Measurements from ENCODE around the gene LRRK1.

Gene LRRK1

DNA sequence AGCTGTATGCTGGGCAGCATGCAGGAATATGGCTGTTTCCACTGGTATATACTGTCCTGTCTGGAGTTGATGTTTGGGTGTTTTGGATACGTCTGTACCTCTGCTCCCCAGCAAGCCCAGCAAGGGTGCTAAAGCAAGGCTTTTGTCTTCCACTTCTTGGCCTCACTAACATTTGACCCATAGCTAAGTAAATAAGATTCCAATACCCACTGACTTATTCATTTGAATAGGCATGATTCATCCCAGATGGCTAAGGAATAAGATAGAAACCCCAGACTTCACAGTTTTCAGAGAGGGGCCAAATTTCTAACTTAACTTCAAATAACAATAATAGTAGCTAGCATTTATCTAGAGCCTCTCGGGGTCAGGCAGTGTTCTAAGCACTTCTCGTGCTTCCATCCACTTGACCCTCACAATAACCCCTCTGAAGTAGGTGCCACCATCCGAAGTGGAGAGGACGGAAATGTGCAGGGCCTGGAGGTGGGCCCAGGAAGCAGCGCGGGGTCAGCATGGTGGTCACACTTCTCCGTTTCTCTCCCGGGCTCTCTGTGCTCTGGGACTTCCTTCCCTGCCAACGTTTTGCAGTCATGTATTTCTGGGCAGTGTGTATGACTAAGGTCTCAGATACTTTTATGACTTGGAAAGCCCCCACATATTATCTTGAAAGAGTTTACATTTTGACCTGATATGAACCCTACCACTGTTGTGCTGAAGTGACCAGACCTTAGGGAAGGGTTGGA lies 39.3 kb downstream of the LRRK1 start:
- H3K36me3 ChIP-seq (ENCODE audit: control insufficient read depth, insufficient read depth, low read length) = peaks cover 5% of the 10 kb centered on the region
- H3K4me3 ChIP-seq (replicated peaks; ENCODE audit: low read depth, low read length) = no peak overlapping the region
- TF ChIP-seq CTCF (IDR thresholded peaks at IDR 0.05; ENCODE audit: insufficient read depth, low read length, poor library complexity, severe bottlenecking) = no peak
- H3K27me3 ChIP-seq (replicated peaks; ENCODE audit: control insufficient read depth, insufficient read depth, low read length) = no peaks in the 10 kb centered on the region
- DNase-seq (ENCODE audit: extremely low read depth, insufficient read length) = no peak

- TF ChIP-seq CTCF (IDR thresholded peaks at IDR 0.05; ENCODE audit: insufficient read depth, low read length, poor library complexity, severe bottlenecking) = no peak
- H3K36me3 ChIP-seq (ENCODE audit: control insufficient read depth, insufficient read depth, low read length) = peaks cover 5% of the 10 kb centered on the region
- H3K27me3 ChIP-seq (replicated peaks; ENCODE audit: control insufficient read depth, insufficient read depth, low read length) = no peaks in the 10 kb centered on the region
- DNase-seq (ENCODE audit: extremely low read depth, insufficient read length) = no peak
- H3K4me3 ChIP-seq (replicated peaks; ENCODE audit: low read depth, low read length) = no peak overlapping the region
Measured at GRCh38 chr15:100959066-100960050, 40.2 kb downstream of the LRRK1 start.

DNA sequence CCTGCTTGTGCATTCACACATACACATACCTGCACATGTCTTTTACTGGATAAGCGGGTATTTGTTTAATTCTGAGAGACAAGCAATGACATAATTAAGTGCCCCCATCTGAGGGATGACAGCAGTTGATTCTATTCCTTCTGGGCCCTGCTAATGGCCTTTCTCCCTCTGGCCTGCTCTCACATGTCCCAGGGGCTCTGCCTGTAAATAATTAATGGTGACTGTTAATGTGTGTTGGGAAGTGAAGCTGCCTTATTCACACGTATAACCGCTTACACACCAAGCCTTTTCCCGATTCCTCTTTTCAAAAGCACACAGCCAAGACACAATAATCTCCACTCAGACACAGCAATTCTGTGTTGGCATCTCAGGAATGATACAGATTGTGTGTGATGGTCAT lies 47.8 kb downstream of the LRRK1 start:
- H3K4me3 ChIP-seq (replicated peaks; ENCODE audit: low read depth, low read length) = no peak overlapping the region
- H3K27me3 ChIP-seq (replicated peaks; ENCODE audit: control insufficient read depth, insufficient read depth, low read length) = no peaks in the 10 kb centered on the region
- TF ChIP-seq CTCF (IDR thresholded peaks at IDR 0.05; ENCODE audit: insufficient read depth, low read length, poor library complexity, severe bottlenecking) = no peak
- DNase-seq (ENCODE audit: extremely low read depth, insufficient read length) = no peak
- peaks cover 4% of the 10 kb centered on the region for H3K36me3 ChIP-seq (ENCODE audit: control insufficient read depth, insufficient read depth, low read length)

DNA sequence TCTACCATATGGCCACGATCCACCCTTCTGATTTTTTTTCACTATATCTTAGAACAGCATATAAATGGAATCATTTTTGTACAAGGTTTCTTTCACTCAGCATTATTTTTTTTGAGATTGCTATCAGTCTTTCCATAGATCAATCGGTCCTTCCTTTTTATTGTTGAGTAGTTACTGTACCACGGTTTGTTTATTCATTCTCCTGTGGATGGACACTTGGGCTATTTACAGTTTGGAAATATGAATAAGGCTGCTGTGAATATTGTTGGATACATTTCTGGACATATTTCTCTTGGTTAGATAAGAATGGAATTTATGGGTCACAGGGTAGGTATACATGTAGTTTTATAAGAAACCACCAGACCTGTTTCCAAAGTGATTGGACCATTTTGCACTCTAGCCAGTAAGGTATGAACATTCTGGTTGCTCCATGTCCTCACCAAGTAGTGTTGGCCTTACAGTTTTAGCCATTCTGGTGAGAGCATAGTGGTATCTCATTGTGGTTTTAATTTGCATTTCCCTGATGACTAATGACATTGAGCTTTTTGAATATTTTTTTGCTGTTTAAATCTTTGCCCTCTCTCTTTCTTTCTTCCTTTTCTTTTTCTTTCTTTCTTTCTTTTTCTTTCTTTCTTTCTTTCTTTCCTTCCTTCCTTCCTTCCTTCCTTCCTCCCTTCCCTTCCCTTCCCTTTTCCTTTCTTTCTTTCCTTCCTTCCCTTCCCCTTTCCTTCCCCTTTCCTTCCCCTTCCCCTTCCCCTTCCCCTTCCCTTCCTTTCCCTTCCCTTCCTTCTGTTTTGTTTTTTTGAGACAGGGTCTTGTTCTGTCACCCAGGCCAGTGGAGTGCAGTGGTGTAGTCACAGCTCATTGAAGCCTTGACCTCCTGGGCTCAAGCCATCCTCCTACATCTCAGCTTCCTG lies 49.2 kb downstream of the LRRK1 start:
- Histone ChIP-seq H3K27me3 (replicated peaks; ENCODE audit: control insufficient read depth, insufficient read depth, low read length) (no peaks in the 10 kb centered on the region), H3K4me3 (replicated peaks; ENCODE audit: low read depth, low read length) (no peak overlapping the region), H3K36me3 (ENCODE audit: control insufficient read depth, insufficient read depth, low read length) (peaks cover 2% of the 10 kb centered on the region)
- DNase-seq (ENCODE audit: extremely low read depth, insufficient read length) = no peak
- TF ChIP-seq CTCF (IDR thresholded peaks at IDR 0.05; ENCODE audit: insufficient read depth, low read length, poor library complexity, severe bottlenecking) = no peak

DNA sequence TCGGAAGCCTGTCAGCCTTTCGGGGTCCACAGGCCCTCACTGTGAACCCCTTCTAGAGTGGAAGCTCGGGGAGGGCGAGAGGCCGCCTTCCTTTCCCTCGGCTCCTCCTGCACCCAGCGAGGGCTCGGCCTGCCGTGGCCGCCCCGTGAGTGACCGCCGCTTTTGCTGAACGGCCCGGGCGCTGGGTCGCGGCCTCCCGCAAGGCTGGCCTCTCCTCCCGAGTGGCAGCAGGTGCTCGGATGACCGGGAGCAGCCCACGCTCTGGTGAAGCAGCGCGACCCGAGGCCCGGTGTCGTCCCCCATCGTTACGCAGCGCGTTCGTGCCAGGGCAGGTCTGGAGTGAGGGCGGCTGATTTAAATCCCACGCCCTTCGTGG lies 53.8 kb downstream of the LRRK1 start:
- H3K36me3 ChIP-seq (ENCODE audit: control insufficient read depth, insufficient read depth, low read length) = peaks cover 4% of the 10 kb centered on the region
- H3K4me3 ChIP-seq (replicated peaks; ENCODE audit: low read depth, low read length) = no peak overlapping the region
- TF ChIP-seq CTCF (IDR thresholded peaks at IDR 0.05; ENCODE audit: insufficient read depth, low read length, poor library complexity, severe bottlenecking) = no peak
- no peaks in the 10 kb centered on the region for H3K27me3 ChIP-seq (replicated peaks; ENCODE audit: control insufficient read depth, insufficient read depth, low read length)
- no peak for DNase-seq (ENCODE audit: extremely low read depth, insufficient read length)

All from GM06990 (cell line).